K562 (cell line): ENCODE data around the gene IFNA6. TPM values are rescaled to one million over a fixed set of nuclear protein-coding genes. Genes with fewer than 3 reads are reported as not detected.

Experiments used
- ATAC-seq: fragments of 200-7000 bp; cut with Tn5 transposase; 3 replicates; pipeline ENCODE4 v1.9.1; 2020; ENCODE audit warnings: moderate library complexity
- BruUV-seq: library from RNA; stranded (reverse); fragments of 400-500 nt; replicated peaks from 2 replicates; lab custom pipeline; 2021; lab: Mats Ljungman, UMichigan
- CTCF ChIA-PET: fragments of 300-600 bp; formaldehyde crosslinking; extraction: SDS; loops from one replicate; lab custom pipeline; 2021; ENCODE audit warnings: low intra/inter-chr PET ratio; lab: Yijun Ruan, JAX
- POLR2A ChIA-PET: fragments of 300-600, 350-650 bp; sonication (Branson Sonifier 250); formaldehyde crosslinking; extraction: SDS; loops from one replicate; lab custom pipeline; 2021; ENCODE audit warnings: antibody characterized with exemption, inconsistent platforms; lab: Yijun Ruan, JAX
- DNase-seq, 4 experiments: peaks; one replicate each; pipeline versions ENCODE4 v3.0.0 to v3.0.0-alpha.2; 2011 to 2018; ENCODE audit warnings: low spot score in 3 of 4, mixed read lengths in 3 of 4; ENCODE audit errors: extremely low read depth in 1 of 4
- FAIRE-seq: peaks from 2 replicates; lab custom pipeline; 2011; peaks lifted over from hg19 to GRCh38; lab: Jason Lieb, UNC
- H2AFZ ChIP-seq: 2 replicates; pipeline ENCODE4 v1.6.0; 2011; ENCODE audit warnings: low read depth, low read length, control low read depth, inconsistent platforms
- H3K27ac ChIP-seq: fragments of 200-600 bp; 3 replicates; pipeline ENCODE4 v1.8.0; 2011; ENCODE audit warnings: low read depth, mild to moderate bottlenecking, control low read depth, inconsistent platforms, low read length, moderate library complexity, mixed read lengths; ENCODE audit errors: extremely low read depth
- H3K27me3 ChIP-seq, 2 experiments: fragments of 300-600 bp in 1 of 2; 2 replicates in 1 of 2; 3 replicates in 1 of 2; pipeline versions ENCODE4 v1.6.0 to v1.8.0; 2011; ENCODE audit warnings: inconsistent platforms in 2 of 2, low read length in 2 of 2, mild to moderate bottlenecking in 1 of 2, mixed read lengths in 1 of 2, moderate library complexity in 1 of 2; ENCODE audit not compliant: control insufficient read depth in 2 of 2, insufficient read depth in 2 of 2
- H3K36me3 ChIP-seq: fragments of 300-600 bp; 3 replicates; pipeline ENCODE4 v1.8.0; 2011; ENCODE audit warnings: mild to moderate bottlenecking, low read length, inconsistent platforms; ENCODE audit not compliant: control insufficient read depth, insufficient read depth
- H3K4me1 ChIP-seq, 2 experiments: fragments of 200-600 bp in 1 of 2; replicated peaks in 1 of 2; 2 replicates in 1 of 2; 3 replicates in 1 of 2; pipeline versions ENCODE4 v1.5.1 to v1.8.0; 2011; ENCODE audit warnings: inconsistent platforms in 2 of 2, low read length in 2 of 2, mild to moderate bottlenecking in 1 of 2, mixed read lengths in 1 of 2, moderate library complexity in 1 of 2; ENCODE audit not compliant: control insufficient read depth in 2 of 2, insufficient read depth in 2 of 2
- H3K4me2 ChIP-seq: 2 replicates; pipeline ENCODE4 v1.6.1; 2011; ENCODE audit warnings: low read length, control low read depth, inconsistent platforms, mixed read lengths; ENCODE audit not compliant: insufficient read depth
- H3K4me3 ChIP-seq: fragments of 200-600 bp; sonication (generic), shearing (Covaris generic); 2 replicates; pipeline ENCODE4 v1.5.1; 2016; ENCODE audit warnings: control low read depth, inconsistent platforms
- H3K79me2 ChIP-seq: fragments of 200-600 bp; 3 replicates; pipeline ENCODE4 v1.8.0; 2011; ENCODE audit warnings: low read length, inconsistent platforms; ENCODE audit not compliant: control insufficient read depth, insufficient read depth
- H3K9ac ChIP-seq, 2 experiments: 2 replicates each; pipeline versions ENCODE4 v1.6.0 to v1.6.1; 2011; ENCODE audit warnings: low read depth in 2 of 2, low read length in 2 of 2, control low read depth in 1 of 2, inconsistent platforms in 1 of 2, mild to moderate bottlenecking in 1 of 2, mixed read lengths in 1 of 2; ENCODE audit not compliant: insufficient read depth in 1 of 2
- H3K9me1 ChIP-seq: one replicate; pipeline ENCODE4 v1.6.0; 2011; ENCODE audit warnings: inconsistent platforms, mild to moderate bottlenecking, low read length, moderate library complexity; ENCODE audit not compliant: control insufficient read depth, insufficient read depth
- H3K9me3 ChIP-seq: replicated peaks from 2 replicates; pipeline ENCODE4 v1.5.1; 2011; ENCODE audit warnings: low read depth, low read length, inconsistent platforms; ENCODE audit not compliant: control insufficient read depth, insufficient read depth
- H4K20me1 ChIP-seq: replicated peaks from 2 replicates; pipeline ENCODE4 v1.6.1; 2011; ENCODE audit warnings: low read length, inconsistent platforms, mixed read lengths; ENCODE audit not compliant: control insufficient read depth, insufficient read depth
- BMI1 ChIP-seq: fragments of 150-350 bp; IDR thresholded peaks from 2 replicates; pipeline ENCODE4 v1.6.1; 2014; ENCODE audit warnings: low read length
- EHMT2 ChIP-seq: fragments of 450-650 bp; IDR thresholded peaks from 2 replicates; pipeline ENCODE4 v1.6.1; 2018; ENCODE audit warnings: antibody characterized with exemption
- HDAC3 ChIP-seq: fragments of 450-650 bp; IDR thresholded peaks from 2 replicates; pipeline ENCODE4 v1.6.1; 2018; ENCODE audit warnings: borderline replicate concordance, mild to moderate bottlenecking, moderate library complexity; ENCODE audit not compliant: partially characterized antibody
- LEF1 ChIP-seq: fragments of 450-650 bp; IDR thresholded peaks from 2 replicates; pipeline ENCODE4 v1.6.1; 2016; ENCODE audit warnings: mild to moderate bottlenecking
- MAFG ChIP-seq: fragments of 450-650 bp; conservative IDR thresholded peaks from 2 replicates; pipeline ENCODE4 v1.6.1; 2016; ENCODE audit warnings: missing genetic modification characterization, missing compliant biosample characterization
- SP1 ChIP-seq: sonication (generic); formaldehyde crosslinking; IDR thresholded peaks from 2 replicates; pipeline ENCODE4 v1.8.1; 2022; ENCODE audit warnings: mild to moderate bottlenecking, missing genetic modification reagents
- WGBS: fragments of 100-300 bp; shearing (Covaris generic); methylation state at CpG from one replicate; pipeline ENCODE4 v1.1.6; 2016; ENCODE audit warnings: low coverage, mixed read lengths; ENCODE audit not compliant: insufficient coverage; ENCODE audit errors: missing lambda C conversion rate; 5-methylcytosine and 5-hydroxymethylcytosine counted together
- in situ Hi-C: fragments of 300-500 bp; cut with MboI; formaldehyde crosslinking; loops from 4 replicates; pipeline ENCODE4 v1.15.0; 2018; ENCODE audit warnings: inconsistent platforms, mixed read lengths
- intact Hi-C: fragments of 100-400 bp; cut with micrococcal nuclease; formaldehyde crosslinking; loops from 2 replicates; pipeline ENCODE4 v1.14.2; 2022
- polyA plus RNA-seq, 8 experiments: library from polyadenylated mRNA; depleted of rRNA in 4 of 8; stranded (reverse) in 5 of 8; unstranded in 3 of 8; fragments of >200 nt; fragmentation: Nextera tagmentation in 2 of 8; fragmentation: Illumina TruSeq in 1 of 8; extraction: Ambion mirVana in 2 of 8; extraction: Trizol in 1 of 8; gene quantifications; 2 replicates each; pipeline versions ENCODE4 v1.2.1 to v1.2.3, GENCODE V29; 2011 to 2014; ENCODE audit warnings: inconsistent platforms in 1 of 8, missing spikeins in 1 of 8
- total RNA-seq, 7 experiments: library from RNA; depleted of rRNA in 6 of 7; stranded (reverse); fragments of >200 nt in 6 of 7; fragmentation: Illumina TruSeq in 2 of 7; extraction: Trizol in 2 of 7; gene quantifications; 2 replicates each; pipeline versions ENCODE4 v1.2.1 to v1.2.3, GENCODE V29; 2011 to 2021; ENCODE audit warnings: low replicate concordance in 1 of 7
- TF ChIP-seq, protein P1 (sequence below), 2 experiments: fragments of 250-450 bp in 1 of 2; fragments of 450-650 bp in 1 of 2; sonication (Bioruptor Pico) in 1 of 2; IDR thresholded peaks; 2 replicates each; pipeline versions ENCODE4 v1.6.1 to v1.8.0; 2016 to 2021; ENCODE audit warnings: mild to moderate bottlenecking in 2 of 2, moderate library complexity in 2 of 2, missing compliant biosample characterization in 1 of 2, missing genetic modification characterization in 1 of 2

The IFNA6 gene
- total and polyA plus RNA-seq, 9 of the 15 experiments (the other 6 are each of a cell fraction or from before 2014, with no cell fraction given): not detected

DNA sequence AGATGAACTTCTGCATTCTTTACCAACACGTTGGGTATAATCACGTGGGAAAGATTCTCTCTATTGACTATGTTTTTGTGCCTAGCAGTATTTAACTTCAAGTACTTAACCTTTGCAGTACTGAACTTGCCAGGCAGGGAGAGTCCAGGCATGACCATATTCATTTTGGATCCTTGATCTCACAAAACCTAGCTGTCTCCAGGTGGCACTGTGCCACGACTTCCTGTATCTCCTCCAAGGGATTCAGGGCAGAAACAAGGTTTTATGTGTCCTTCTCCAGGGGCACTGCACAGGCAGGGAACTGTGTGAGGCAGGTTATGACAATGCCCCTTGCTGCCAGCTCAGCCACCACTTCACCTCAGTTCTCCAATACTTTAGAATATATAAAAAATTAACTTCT is 33.8 kb downstream of the IFNA6 start:
- no TSS peak for BruUV-seq
- no peak overlapping the region for H3K4me3 ChIP-seq
- H3K4me1 ChIP-seq: no peaks in the 10 kb centered on the region
- DNase-seq: no peak
- no peaks in the 10 kb centered on the region for H3K36me3 ChIP-seq
- ChIA-PET POLR2A (no interaction called here), CTCF (no interaction called here)
- no peaks in the 10 kb centered on the region for H3K27me3 ChIP-seq
- no peak overlapping the region for H3K9ac ChIP-seq
- no peaks in the 10 kb centered on the region for H3K9me3 ChIP-seq
- intact Hi-C loops: no loop called here
- no peaks in the 10 kb centered on the region for H3K9me1 ChIP-seq
- no peaks in the 10 kb centered on the region for H3K79me2 ChIP-seq
- ATAC-seq: no peak
- TF ChIP-seq MAFG (tag): no peak
- no peak for TF ChIP-seq LEF1
- TF ChIP-seq EHMT2: no peak
- TF ChIP-seq HDAC3: no peak
- TF ChIP-seq SP1 (CRISPR knock-in tag): no peak
- TF ChIP-seq, protein P1, sequence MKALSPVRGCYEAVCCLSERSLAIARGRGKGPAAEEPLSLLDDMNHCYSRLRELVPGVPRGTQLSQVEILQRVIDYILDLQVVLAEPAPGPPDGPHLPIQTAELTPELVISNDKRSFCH (CRISPR knock-in tag; IDR thresholded peaks at IDR 0.05): no peak
- TF ChIP-seq, protein P1 (tag; IDR thresholded peaks at IDR 0.05): no peak
- TF ChIP-seq BMI1: no peak
- in situ Hi-C loops: no loop called here
- H3K4me2 ChIP-seq: no peak overlapping the region
- WGBS: no CpG with 5 or more reads among the region's 3 CpGs
- H4K20me1 ChIP-seq: no peaks in the 10 kb centered on the region
- no peak overlapping the region for H3K27ac ChIP-seq
- no peak for FAIRE-seq
- no peak overlapping the region for H2AFZ ChIP-seq
